ENCODE results near the gene CBX7.
A peak's percentile ranks its signal among the peaks of the same experiment; 100 is the strongest.

CBX7 gene

DNA sequence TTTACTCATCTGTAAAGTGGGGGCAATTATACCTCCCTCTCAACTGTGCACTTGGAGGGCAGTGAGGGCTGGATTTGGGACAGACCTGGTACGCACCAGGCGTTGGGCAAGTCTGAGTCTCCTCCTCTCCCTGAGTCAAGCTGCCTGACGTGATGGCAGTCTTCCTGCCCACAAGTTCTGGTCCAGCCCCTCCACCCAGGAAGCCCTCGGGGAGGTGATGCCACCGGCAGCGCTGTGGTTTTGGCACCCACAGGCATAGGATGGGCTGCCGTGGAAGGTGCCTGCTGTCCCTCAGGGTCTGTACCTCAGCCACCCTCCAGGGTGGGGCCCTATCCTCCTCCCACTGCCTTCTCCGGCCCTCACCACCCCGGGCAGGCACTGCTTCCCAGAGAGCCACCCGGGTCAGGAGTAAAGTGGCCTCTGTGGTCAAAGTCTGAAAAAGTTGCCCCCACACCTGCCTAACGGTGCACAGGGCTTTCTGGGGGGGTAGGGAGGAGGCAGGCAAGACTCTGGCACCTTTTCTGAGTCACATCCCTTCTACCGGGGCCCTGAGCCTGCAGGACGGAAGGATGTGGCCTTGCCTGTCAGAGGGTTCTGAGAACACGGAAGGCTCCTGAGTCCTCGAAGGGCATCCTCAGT lies 61.9 kb downstream of the CBX7 start:
- DNase-seq: peak; percentile 73 to 77

DNA sequence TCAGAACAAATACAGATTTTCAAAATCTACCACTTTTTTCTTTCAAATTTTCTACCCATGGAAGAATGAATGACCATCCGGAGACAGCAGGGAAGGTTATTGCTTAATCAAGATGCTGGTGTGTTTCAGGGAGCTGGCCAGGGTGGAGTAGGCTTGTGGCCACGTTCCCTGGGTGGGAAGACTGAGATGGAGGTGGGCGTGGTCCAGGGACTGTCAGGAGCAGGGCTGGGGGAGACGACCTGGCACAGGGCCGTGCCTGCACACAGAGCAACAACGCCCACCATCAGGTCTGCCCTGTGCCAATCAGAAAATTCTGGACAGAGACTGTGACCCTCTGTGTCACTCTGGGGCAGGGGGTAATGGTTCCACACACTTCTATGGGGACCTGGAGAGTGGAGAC lies 62.6 kb downstream of the CBX7 start:
- no peak for DNase-seq

DNA sequence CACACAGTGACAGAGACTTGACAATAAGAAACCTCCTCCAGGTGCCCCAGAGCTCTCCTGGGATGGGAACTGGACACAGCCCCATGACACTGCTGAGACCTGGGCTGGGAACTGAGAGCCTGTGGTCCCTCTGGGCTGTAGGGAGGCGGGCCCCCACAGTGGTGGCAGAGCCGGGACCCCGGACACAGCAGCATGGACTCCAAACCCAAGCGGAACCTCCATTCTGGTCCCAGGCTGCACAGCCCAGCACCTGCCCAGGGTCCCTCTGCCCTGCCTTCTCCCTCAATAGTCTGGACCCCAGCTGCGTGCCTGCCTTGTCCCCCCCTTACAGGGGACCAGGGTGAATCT lies 63.8 kb downstream of the CBX7 start:
- DNase-seq: no peak

DNA sequence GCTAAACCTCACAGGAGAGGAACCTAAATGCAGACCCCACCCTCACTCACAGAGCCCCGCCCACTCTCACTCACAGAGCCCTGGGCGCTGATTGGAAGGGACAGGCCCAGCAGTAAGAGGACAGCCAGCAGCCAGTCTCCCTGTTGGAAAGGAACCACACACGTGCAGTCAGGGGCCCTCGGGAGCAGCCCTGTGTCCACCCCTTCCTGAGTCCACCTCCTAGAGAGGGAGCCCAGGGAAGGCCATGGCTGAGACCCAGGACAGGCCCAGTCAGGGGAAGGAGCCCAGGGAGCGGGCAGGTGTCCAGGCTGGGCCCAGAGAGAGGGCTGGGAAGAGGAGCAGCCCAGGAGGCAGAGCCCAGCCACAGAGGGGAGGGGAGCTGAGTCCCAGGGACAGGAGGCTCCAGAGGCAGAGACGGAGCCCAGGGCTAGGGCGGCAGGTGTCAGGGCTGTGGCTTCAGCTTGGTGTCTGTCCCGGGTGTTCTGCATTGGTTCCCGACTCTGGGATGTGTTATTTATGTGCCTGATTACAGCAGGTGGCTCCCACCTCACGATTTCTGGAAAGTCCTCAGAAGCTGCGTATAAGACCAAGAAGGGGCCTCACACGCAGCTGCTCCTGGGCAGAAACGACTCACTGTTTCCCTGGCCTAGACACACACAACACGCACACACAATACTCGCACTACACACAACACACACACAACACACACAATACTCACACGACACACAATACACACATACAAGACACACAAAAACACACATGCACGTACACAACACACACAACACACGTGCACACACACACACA lies 64.4 kb downstream of the CBX7 start:
- no peak for DNase-seq

DNA sequence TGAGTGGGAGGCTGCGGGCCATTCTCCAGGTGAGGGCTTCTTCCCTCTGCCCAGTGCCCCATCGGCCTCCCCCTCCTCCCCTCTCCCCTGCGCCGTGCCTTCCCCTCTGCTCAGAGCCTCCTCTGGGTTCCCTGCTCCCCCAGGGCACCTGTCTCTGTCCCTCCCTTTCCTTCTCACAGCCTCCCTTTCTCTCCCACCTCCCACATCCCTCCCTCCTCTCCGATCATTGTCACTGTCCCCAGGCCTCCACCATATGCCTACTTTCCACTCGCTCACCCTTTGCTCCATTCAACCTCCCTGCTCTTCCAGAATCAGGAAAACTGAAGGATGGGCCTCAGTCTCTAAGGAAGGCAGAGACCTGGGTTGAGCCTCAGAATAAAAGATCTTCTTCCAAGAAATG lies 65.4 kb downstream of the CBX7 start:
- no peak for DNase-seq

DNA sequence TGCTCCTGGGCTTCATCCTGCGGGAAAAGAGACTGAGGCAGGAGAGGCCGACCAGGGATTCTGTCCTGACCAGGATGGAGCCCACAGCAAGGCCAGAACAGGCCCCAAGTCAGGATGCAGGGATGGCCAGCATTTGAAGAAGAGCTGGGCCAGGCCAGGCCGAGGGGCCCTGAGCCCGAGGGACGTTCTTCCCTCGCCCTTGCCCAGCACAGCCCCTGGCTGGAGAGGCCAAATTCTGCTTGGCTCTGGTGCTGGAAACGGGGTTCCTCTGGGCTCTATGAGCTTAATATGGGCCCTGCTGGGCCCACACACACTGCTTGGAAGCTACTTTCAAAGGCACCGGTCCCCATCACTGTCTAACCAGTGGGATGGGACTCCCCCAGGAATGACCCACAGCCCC lies 67.8 kb downstream of the CBX7 start:
- no peak for DNase-seq

DNA sequence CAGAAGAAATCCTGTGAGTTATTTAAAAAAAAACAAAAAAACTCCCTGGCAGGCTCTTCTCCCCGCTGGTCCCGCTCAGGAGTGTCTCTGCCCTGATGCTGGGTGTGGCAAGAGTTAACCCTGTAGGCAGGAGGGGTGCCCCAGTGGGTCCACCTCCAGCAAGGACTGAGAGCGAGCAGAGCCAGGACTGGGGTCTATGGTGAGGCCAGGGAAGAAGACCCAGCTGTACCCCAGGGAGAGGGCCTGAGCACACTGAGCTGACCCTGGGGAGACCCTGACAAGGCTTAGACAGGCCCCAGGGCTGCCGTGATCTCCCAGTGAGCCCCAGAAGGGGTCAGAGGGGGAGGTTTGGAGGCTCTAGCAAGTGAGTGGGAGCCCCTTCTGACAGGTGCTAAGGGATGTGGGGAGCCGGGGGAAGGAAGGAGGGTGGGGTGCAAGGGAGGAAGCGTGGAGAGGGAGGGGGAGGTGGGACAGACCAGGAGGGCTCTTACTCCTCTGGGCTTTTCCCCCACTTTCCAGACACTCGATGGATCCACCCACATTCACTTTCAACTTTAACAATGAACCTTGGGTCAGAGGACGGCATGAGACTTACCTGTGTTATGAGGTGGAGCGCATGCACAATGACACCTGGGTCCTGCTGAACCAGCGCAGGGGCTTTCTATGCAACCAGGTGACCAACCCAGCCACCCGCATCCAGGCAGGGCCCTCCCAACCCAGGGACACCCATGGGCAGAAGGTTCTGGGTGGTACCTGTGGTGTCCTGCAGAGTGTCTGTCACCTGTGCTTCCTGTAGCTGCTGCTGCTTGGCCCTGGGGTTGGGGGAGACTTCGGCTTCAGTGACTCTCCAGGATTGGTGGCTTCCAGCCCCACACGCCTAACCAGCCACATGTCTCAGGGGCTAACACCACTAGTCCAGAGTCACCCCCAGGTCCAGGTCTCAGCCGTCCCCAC lies 69.0 kb downstream of the CBX7 start:
- DNase-seq: no peak

DNA sequence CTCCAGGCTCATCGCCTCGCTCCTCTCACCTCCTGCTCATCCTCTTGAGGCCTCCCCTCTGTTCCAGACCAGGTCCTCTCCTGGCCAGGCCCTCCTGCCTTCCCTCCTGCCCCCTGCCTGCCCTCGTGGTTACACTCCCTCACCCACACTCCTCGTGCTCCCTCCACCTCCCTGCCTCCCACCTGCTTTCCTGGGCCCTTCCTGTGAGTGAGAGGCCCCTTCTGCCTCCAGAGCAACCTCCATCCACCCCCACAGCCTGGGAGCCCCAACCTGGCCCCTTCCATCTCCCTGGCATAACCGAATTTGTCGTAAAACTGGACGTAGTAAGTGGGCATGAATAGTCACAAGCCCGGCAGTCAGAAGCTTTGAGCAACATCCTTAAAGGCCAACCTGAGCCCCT lies 70.9 kb downstream of the CBX7 start:
- no peak for DNase-seq

DNA sequence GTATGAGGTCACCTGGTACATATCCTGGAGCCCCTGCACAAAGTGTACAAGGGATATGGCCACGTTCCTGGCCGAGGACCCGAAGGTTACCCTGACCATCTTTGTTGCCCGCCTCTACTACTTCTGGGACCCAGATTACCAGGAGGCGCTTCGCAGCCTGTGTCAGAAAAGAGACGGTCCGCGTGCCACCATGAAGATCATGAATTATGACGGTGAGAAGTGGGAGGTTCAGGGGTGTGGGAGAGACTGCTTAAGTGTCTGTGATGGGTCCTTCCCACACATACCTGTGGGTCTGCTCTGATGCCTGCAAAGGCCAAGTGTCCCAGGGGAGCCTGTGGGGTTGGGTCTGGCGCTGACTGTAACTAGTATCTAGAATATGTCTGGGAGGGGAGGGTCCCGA lies 71.5 kb downstream of the CBX7 start:
- no peak for DNase-seq

Measured in stimulated activated CD4-positive, alpha-beta T cell treated with anti-CD3 and anti-CD28 coated beads, Interleukin-2, amount 100 ng/mL, for 24 hours (primary cell).